Measurements from ENCODE around the gene IGF2BP3. TPM values are rescaled to one million over a fixed set of nuclear protein-coding genes. Genes with fewer than 3 reads are reported as not detected.

Gene IGF2BP3
- total and polyA plus RNA-seq, 2 donors (not counting 1 experiment from before 2014, with no cell fraction given) = 4.3 to 11.2 TPM

- H3K79me2 ChIP-seq (ENCODE audit: control insufficient read depth, insufficient read depth, low read length) = no peaks in the 10 kb centered on the region
- H3K4me2 ChIP-seq (ENCODE audit: extremely low read depth, insufficient read depth, low read length) = no peak overlapping the region
- TF ChIP-seq CTCF (conservative IDR thresholded peaks at IDR 0.05 in 1 of 2, IDR thresholded peaks at IDR 0.05 in 1 of 2; ENCODE audit: low read depth in 1 of 2, low read length in 2 of 2) = no peak
- no peak for TF ChIP-seq EZH2 (IDR thresholded peaks at IDR 0.05; ENCODE audit: low read length, missing control alignments)
- H3K9me3 ChIP-seq (ENCODE audit: control insufficient read depth, insufficient read depth, low read depth, low read length) = no peaks in the 10 kb centered on the region
- H3K27me3 ChIP-seq (ENCODE audit: control insufficient read depth, insufficient read depth, low read length) = no peaks in the 10 kb centered on the region
- no peak overlapping the region for H2AFZ ChIP-seq (ENCODE audit: low read length)
- no peaks in the 10 kb centered on the region for H3K36me3 ChIP-seq (ENCODE audit: control insufficient read depth, insufficient read depth, low read length)
- no peak for DNase-seq (ENCODE audit: low read depth in 2 of 2)
- no peak overlapping the region for H3K27ac ChIP-seq (ENCODE audit: insufficient read depth, low read length)
- no peaks in the 10 kb centered on the region for H3K4me1 ChIP-seq (ENCODE audit: control insufficient read depth, extremely low read depth, insufficient read depth, low read length)
- no peak overlapping the region for H3K9ac ChIP-seq (ENCODE audit: insufficient read depth, low read length)
- no peaks in the 10 kb centered on the region for H4K20me1 ChIP-seq (ENCODE audit: control insufficient read depth, extremely low read depth, insufficient read depth, low read length)
- H3K4me3 ChIP-seq (replicated peaks in 1 of 4; ENCODE audit: control extremely low read depth in 1 of 4, insufficient read depth in 1 of 4, low read depth in 3 of 4, low read length in 4 of 4) = no peak overlapping the region
Measured at GRCh38 chr7:23291957-23292560, 178.2 kb downstream of the IGF2BP3 start.

- no peak overlapping the region for H3K4me3 ChIP-seq (replicated peaks in 1 of 4; ENCODE audit: control extremely low read depth in 1 of 4, insufficient read depth in 1 of 4, low read depth in 3 of 4, low read length in 4 of 4)
- no peaks in the 10 kb centered on the region for H3K79me2 ChIP-seq (ENCODE audit: control insufficient read depth, insufficient read depth, low read length)
- no peak overlapping the region for H3K27ac ChIP-seq (ENCODE audit: insufficient read depth, low read length)
- H3K9me3 ChIP-seq (ENCODE audit: control insufficient read depth, insufficient read depth, low read depth, low read length) = no peaks in the 10 kb centered on the region
- no peak overlapping the region for H3K4me2 ChIP-seq (ENCODE audit: extremely low read depth, insufficient read depth, low read length)
- no peak for DNase-seq (ENCODE audit: low read depth in 2 of 2)
- H3K9ac ChIP-seq (ENCODE audit: insufficient read depth, low read length) = no peak overlapping the region
- H3K4me1 ChIP-seq (ENCODE audit: control insufficient read depth, extremely low read depth, insufficient read depth, low read length) = no peaks in the 10 kb centered on the region
- no peak for TF ChIP-seq EZH2 (IDR thresholded peaks at IDR 0.05; ENCODE audit: low read length, missing control alignments)
- no peak for TF ChIP-seq CTCF (conservative IDR thresholded peaks at IDR 0.05 in 1 of 2, IDR thresholded peaks at IDR 0.05 in 1 of 2; ENCODE audit: low read depth in 1 of 2, low read length in 2 of 2)
- H3K36me3 ChIP-seq (ENCODE audit: control insufficient read depth, insufficient read depth, low read length) = no peaks in the 10 kb centered on the region
- no peaks in the 10 kb centered on the region for H4K20me1 ChIP-seq (ENCODE audit: control insufficient read depth, extremely low read depth, insufficient read depth, low read length)
- no peaks in the 10 kb centered on the region for H3K27me3 ChIP-seq (ENCODE audit: control insufficient read depth, insufficient read depth, low read length)
- no peak overlapping the region for H2AFZ ChIP-seq (ENCODE audit: low read length)
Measured at GRCh38 chr7:23290993-23291392, 179.3 kb downstream of the IGF2BP3 start.

GRCh38 chr7:23287612-23288011 lies 182.7 kb downstream of the IGF2BP3 start:
- no peak overlapping the region for H3K4me2 ChIP-seq (ENCODE audit: extremely low read depth, insufficient read depth, low read length)
- TF ChIP-seq CTCF (conservative IDR thresholded peaks at IDR 0.05 in 1 of 2, IDR thresholded peaks at IDR 0.05 in 1 of 2; ENCODE audit: low read depth in 1 of 2, low read length in 2 of 2) = no peak
- TF ChIP-seq EZH2 (IDR thresholded peaks at IDR 0.05; ENCODE audit: low read length, missing control alignments) = no peak
- no peaks in the 10 kb centered on the region for H3K36me3 ChIP-seq (ENCODE audit: control insufficient read depth, insufficient read depth, low read length)
- H3K9ac ChIP-seq (ENCODE audit: insufficient read depth, low read length) = no peak overlapping the region
- DNase-seq (ENCODE audit: low read depth in 2 of 2) = no peak
- H3K4me3 ChIP-seq (replicated peaks in 1 of 4; ENCODE audit: control extremely low read depth in 1 of 4, insufficient read depth in 1 of 4, low read depth in 3 of 4, low read length in 4 of 4) = no peak overlapping the region
- no peaks in the 10 kb centered on the region for H3K27me3 ChIP-seq (ENCODE audit: control insufficient read depth, insufficient read depth, low read length)
- no peaks in the 10 kb centered on the region for H3K9me3 ChIP-seq (ENCODE audit: control insufficient read depth, insufficient read depth, low read depth, low read length)
- no peaks in the 10 kb centered on the region for H4K20me1 ChIP-seq (ENCODE audit: control insufficient read depth, extremely low read depth, insufficient read depth, low read length)
- no peaks in the 10 kb centered on the region for H3K79me2 ChIP-seq (ENCODE audit: control insufficient read depth, insufficient read depth, low read length)
- H3K27ac ChIP-seq (ENCODE audit: insufficient read depth, low read length) = no peak overlapping the region
- no peak overlapping the region for H2AFZ ChIP-seq (ENCODE audit: low read length)
- H3K4me1 ChIP-seq (ENCODE audit: control insufficient read depth, extremely low read depth, insufficient read depth, low read length) = no peaks in the 10 kb centered on the region
